ENCODE results near the gene FASTK. TPM values are rescaled to one million over a fixed set of nuclear protein-coding genes. Genes with fewer than 3 reads are reported as not detected.
"Not testable (repeated sequence)": the region's sequence is repeated elsewhere in the genome, so short reads cannot be mapped to it uniquely, and the experiment has no call there.

Gene FASTK
- total RNA-seq, 1 experiment from 2014 or later: 86.3 TPM

- Histone ChIP-seq H3K4me3 (ENCODE audit: insufficient read depth, low read depth, low read length) (no peak overlapping the region), H3K36me3 (replicated peaks; ENCODE audit: control insufficient read depth, insufficient read depth, low read length) (no peaks in the 10 kb centered on the region; the same call in none of the 2 replicates)
- DNase-seq: no peak
These were observed 46.1 kb downstream of the FASTK start for GRCh38 chr7:151034312-151035025.

GRCh38 chr7:151033864-151034249, 46.8 kb downstream of the FASTK start:
- no peaks in the 10 kb centered on the region for H3K27me3 ChIP-seq (ENCODE audit: control insufficient read depth, insufficient read depth, low read length)
- H3K4me3 ChIP-seq (ENCODE audit: insufficient read depth, low read depth, low read length): no peak overlapping the region
- no peak for DNase-seq
- no peaks in the 10 kb centered on the region; the same call in none of the 2 replicates for H3K36me3 ChIP-seq (replicated peaks; ENCODE audit: control insufficient read depth, insufficient read depth, low read length)

More at GRCh38 chr7:151034312-151035025, 46.1 kb downstream of the FASTK start:
- no peaks in the 10 kb centered on the region for H3K27me3 ChIP-seq (ENCODE audit: control insufficient read depth, insufficient read depth, low read length)

GRCh38 chr7:151032936-151033863, 47.4 kb downstream of the FASTK start:
- H3K4me3 ChIP-seq (ENCODE audit: insufficient read depth, low read depth, low read length): no peak overlapping the region
- no peaks in the 10 kb centered on the region for H3K27me3 ChIP-seq (ENCODE audit: control insufficient read depth, insufficient read depth, low read length)
- DNase-seq: peak; percentile 81
- H3K36me3 ChIP-seq (replicated peaks; ENCODE audit: control insufficient read depth, insufficient read depth, low read length): no peaks in the 10 kb centered on the region; the same call in none of the 2 replicates

- DNase-seq: no peak
- no peaks in the 10 kb centered on the region for H3K27me3 ChIP-seq (ENCODE audit: control insufficient read depth, insufficient read depth, low read length)
These were observed 49.6 kb downstream of the FASTK start for GRCh38 chr7:151031011-151031410.

GRCh38 chr7:151028948-151029501, 51.6 kb downstream of the FASTK start:
- Histone ChIP-seq H3K36me3 (replicated peaks; ENCODE audit: control insufficient read depth, insufficient read depth, low read length) (no peaks in the 10 kb centered on the region), H3K27me3 (ENCODE audit: control insufficient read depth, insufficient read depth, low read length) (no peaks in the 10 kb centered on the region; the same call in 1 of the 2 replicates), H3K4me3 (ENCODE audit: insufficient read depth, low read depth, low read length) (peak overlapping the region; percentile 80)
- DNase-seq: no peak

More at GRCh38 chr7:151031011-151031410, 49.6 kb downstream of the FASTK start:
- no peaks in the 10 kb centered on the region; the same call in none of the 2 replicates for H3K36me3 ChIP-seq (replicated peaks; ENCODE audit: control insufficient read depth, insufficient read depth, low read length)
- H3K4me3 ChIP-seq (ENCODE audit: insufficient read depth, low read depth, low read length): no peak overlapping the region

- peak; percentile 100 for DNase-seq
- Histone ChIP-seq H3K36me3 (replicated peaks; ENCODE audit: control insufficient read depth, insufficient read depth, low read length) (no peaks in the 10 kb centered on the region), H3K4me3 (ENCODE audit: insufficient read depth, low read depth, low read length) (peak within 1 kb of the TSS; percentile 80), H3K27me3 (ENCODE audit: control insufficient read depth, insufficient read depth, low read length) (no peaks in the 10 kb centered on the region; the same call in 1 of the 2 replicates)
These were observed 52.3 kb downstream of the FASTK start, which contains the start of gene ABCB8 for GRCh38 chr7:151028131-151028947. ABCB8 (plus strand) TSS chr7:151028450; CDS start chr7:151028516, 66 bp downstream.

GRCh38 chr7:151027728-151028130, 52.9 kb downstream of the FASTK start:
- H3K36me3 ChIP-seq (replicated peaks; ENCODE audit: control insufficient read depth, insufficient read depth, low read length); H3K27me3 ChIP-seq (ENCODE audit: control insufficient read depth, insufficient read depth, low read length); DNase-seq: not testable (repeated sequence)
- peak overlapping the region; percentile 17 for H3K4me3 ChIP-seq (ENCODE audit: insufficient read depth, low read depth, low read length)

GRCh38 chr7:151026771-151027727, 53.6 kb downstream of the FASTK start:
- H3K4me3 ChIP-seq (ENCODE audit: insufficient read depth, low read depth, low read length): peak overlapping the region; percentile 17
- H3K36me3 ChIP-seq (replicated peaks; ENCODE audit: control insufficient read depth, insufficient read depth, low read length); DNase-seq; H3K27me3 ChIP-seq (ENCODE audit: control insufficient read depth, insufficient read depth, low read length): not testable (repeated sequence)

Other genes with a start within 250 kb of the FASTK start
- not detected in 2 replicates for gene AOC1, start 228.3 kb downstream of the FASTK start, total RNA-seq (2014; rRNA removed; shearing (Covaris generic))
- gene KCNH2, start 102.5 kb downstream of the FASTK start, total RNA-seq (2014; rRNA removed; shearing (Covaris generic)): 9.3 and 9.5 TPM in 2 replicates
- gene NOS3, start 89.8 kb downstream of the FASTK start, total RNA-seq (2014; rRNA removed; shearing (Covaris generic)): 15.5 and 16.5 TPM in 2 replicates
- gene ATG9B, start 56.3 kb downstream of the FASTK start, total RNA-seq (2014; rRNA removed; shearing (Covaris generic)): 1.7 TPM in 2 replicates
- gene ABCB8, start 52.4 kb downstream of the FASTK start, total RNA-seq (2014; rRNA removed; shearing (Covaris generic)): 26.7 and 29.7 TPM in 2 replicates
- gene ASIC3, start 32.3 kb downstream of the FASTK start, total RNA-seq (2014; rRNA removed; shearing (Covaris generic)): 1.4 and 1.6 TPM in 2 replicates
- 24.3 and 36.9 TPM in 2 replicates for gene CDK5, start 22.9 kb downstream of the FASTK start, total RNA-seq (2014; rRNA removed; shearing (Covaris generic))
- 85.7 and 105 TPM in 2 replicates for gene SLC4A2, start 21.2 kb downstream of the FASTK start, total RNA-seq (2014; rRNA removed; shearing (Covaris generic))
- gene TMUB1, start 2.7 kb upstream of the FASTK start, total RNA-seq (2014; rRNA removed; shearing (Covaris generic)): 67.4 and 73.4 TPM in 2 replicates
- 63.3 and 76.0 TPM in 2 replicates for gene AGAP3, start 5.7 kb upstream of the FASTK start, total RNA-seq (2014; rRNA removed; shearing (Covaris generic))
- 0.62 TPM in 1 of 2 replicates, not detected in the other for gene GBX1, start 86.9 kb upstream of the FASTK start, total RNA-seq (2014; rRNA removed; shearing (Covaris generic))
- gene ASB10, start 106.4 kb upstream of the FASTK start, total RNA-seq (2014; rRNA removed; shearing (Covaris generic)): not detected in 2 replicates
- 0.74 TPM in 1 of 2 replicates, not detected in the other for gene H2BK1, start 129.7 kb upstream of the FASTK start, total RNA-seq (2014; rRNA removed; shearing (Covaris generic))
- 47.3 and 48.5 TPM in 2 replicates for gene ABCF2, start 146.4 kb upstream of the FASTK start, total RNA-seq (2014; rRNA removed; shearing (Covaris generic))
- 24.7 and 25.0 TPM in 2 replicates for gene CHPF2, start 151.7 kb upstream of the FASTK start, total RNA-seq (2014; rRNA removed; shearing (Covaris generic))
- 7.2 and 23.6 TPM in 2 replicates for gene SMARCD3, start 167.9 kb upstream of the FASTK start, total RNA-seq (2014; rRNA removed; shearing (Covaris generic))